CD14-positive monocyte (primary cell): ENCODE measurements around the gene ZNF783. TPM values are rescaled to one million over a fixed set of nuclear protein-coding genes. Genes with fewer than 3 reads are reported as not detected.

Experiments
- DNase-seq, 3 donors: peaks; one replicate each; pipeline ENCODE4 v3.0.0-alpha.2; 2011 to 2022
- H2AFZ ChIP-seq: 2 replicates; pipeline ENCODE4 v1.6.0; 2012; ENCODE audit warnings: mild to moderate bottlenecking, low read depth, low read length, inconsistent platforms; ENCODE audit not compliant: insufficient read depth, poor library complexity, severe bottlenecking
- H3K27ac ChIP-seq, 2 donors: 1 replicate in 1 of 2; 2 replicates in 1 of 2; pipeline ENCODE4 v1.5.1; 2012 to 2013; ENCODE audit warnings: low read length in 2 of 2, control low read depth in 1 of 2, inconsistent platforms in 1 of 2, low read depth in 1 of 2, mild to moderate bottlenecking in 1 of 2
- H3K27me3 ChIP-seq, 2 donors: one replicate each; pipeline versions ENCODE4 v1.6.0 to v1.6.1; 2011 to 2013; ENCODE audit warnings: low read length in 2 of 2; ENCODE audit not compliant: control insufficient read depth in 2 of 2, insufficient read depth in 2 of 2
- H3K36me3 ChIP-seq, 2 donors: replicated peaks in 1 of 2; 1 replicate in 1 of 2; 2 replicates in 1 of 2; pipeline versions ENCODE4 v1.5.1 to v1.6.1; 2012 to 2013; ENCODE audit warnings: low read length in 2 of 2, control low read depth in 1 of 2, inconsistent platforms in 1 of 2, mild to moderate bottlenecking in 1 of 2; ENCODE audit not compliant: insufficient read depth in 2 of 2, control insufficient read depth in 1 of 2
- H3K4me1 ChIP-seq, 2 donors: 1 replicate in 1 of 2; 2 replicates in 1 of 2; pipeline versions ENCODE4 v1.5.1 to v1.6.1; 2012 to 2013; ENCODE audit warnings: low read length in 2 of 2, control low read depth in 1 of 2, inconsistent platforms in 1 of 2, mild to moderate bottlenecking in 1 of 2, moderate library complexity in 1 of 2; ENCODE audit not compliant: insufficient read depth in 2 of 2, control insufficient read depth in 1 of 2
- H3K4me2 ChIP-seq: replicated peaks from 2 replicates; pipeline ENCODE3; 2012; ENCODE audit warnings: low read length, moderate library complexity, mild to moderate bottlenecking; ENCODE audit not compliant: poor library complexity, severe bottlenecking; ENCODE audit errors: extremely low read depth
- H3K4me3 ChIP-seq, 3 experiments: fragments of 200-600 bp in 1 of 3; sonication (generic) in 1 of 3; replicated peaks in 1 of 3; 1 replicate in 2 of 3; 2 replicates in 1 of 3; pipeline ENCODE4 v1.5.1; 2011 to 2013; ENCODE audit warnings: low read length in 3 of 3, mild to moderate bottlenecking in 3 of 3, control low read depth in 2 of 3, low read depth in 2 of 3, inconsistent platforms in 1 of 3, moderate library complexity in 1 of 3
- H3K79me2 ChIP-seq: 2 replicates; pipeline ENCODE4 v1.6.0; 2012; ENCODE audit warnings: mild to moderate bottlenecking, control low read depth, inconsistent platforms, low read length, moderate library complexity; ENCODE audit not compliant: insufficient read depth
- H3K9ac ChIP-seq: 2 replicates; pipeline ENCODE4 v1.6.0; 2017; ENCODE audit warnings: low read length, mild to moderate bottlenecking; ENCODE audit not compliant: insufficient read depth, poor library complexity, severe bottlenecking
- H3K9me3 ChIP-seq, 2 donors: replicated peaks in 1 of 2; 1 replicate in 1 of 2; 2 replicates in 1 of 2; pipeline versions ENCODE4 v1.5.1 to v1.6.1; 2012 to 2013; ENCODE audit warnings: low read length in 2 of 2, control low read depth in 1 of 2; ENCODE audit not compliant: control insufficient read depth in 1 of 2, insufficient read depth in 1 of 2
- H4K20me1 ChIP-seq: 2 replicates; pipeline ENCODE4 v1.6.0; 2012; ENCODE audit warnings: mild to moderate bottlenecking, low read length, control low read depth, moderate library complexity; ENCODE audit not compliant: insufficient read depth
- H3K27ac Mint-ChIP-seq, 7 donors: one replicate each; pipeline ENCODE4 v1.8.0; 2020; ENCODE audit warnings: mild to moderate bottlenecking in 7 of 7, mixed read lengths in 7 of 7, moderate library complexity in 6 of 7, inconsistent platforms in 2 of 7
- H3K27me3 Mint-ChIP-seq, 3 donors: one replicate each; pipeline ENCODE4 v1.8.0; 2021 to 2022; ENCODE audit warnings: low read depth in 3 of 3, mild to moderate bottlenecking in 3 of 3, mixed read lengths in 3 of 3, moderate library complexity in 3 of 3, inconsistent platforms in 1 of 3
- H3K36me3 Mint-ChIP-seq, 2 donors: one replicate each; pipeline ENCODE4 v1.8.0; 2020; ENCODE audit warnings: mixed read lengths in 2 of 2, inconsistent platforms in 1 of 2, mild to moderate bottlenecking in 1 of 2
- H3K4me1 Mint-ChIP-seq: one replicate; pipeline ENCODE4 v1.8.0; 2020; ENCODE audit warnings: mild to moderate bottlenecking, mixed read lengths
- H3K4me3 Mint-ChIP-seq, 2 donors: one replicate each; pipeline ENCODE4 v1.8.0; 2020; ENCODE audit warnings: mild to moderate bottlenecking in 2 of 2, mixed read lengths in 2 of 2, moderate library complexity in 1 of 2
- H3K9me3 Mint-ChIP-seq, 7 donors: one replicate each; pipeline ENCODE4 v1.8.0; 2020 to 2022; ENCODE audit warnings: mixed read lengths in 7 of 7, mild to moderate bottlenecking in 6 of 7, moderate library complexity in 6 of 7, inconsistent platforms in 2 of 7
- CTCF ChIP-seq: fragments of 200-600 bp; IDR thresholded peaks from one replicate; pipeline ENCODE4 v1.8.0; 2022; ENCODE audit warnings: antibody characterized with exemption, mild to moderate bottlenecking
- WGBS: methylation state at CpG from one replicate; pipeline ENCODE4 v1.1.5; 2013; ENCODE audit warnings: missing lambda C conversion rate; ENCODE audit not compliant: insufficient coverage; 5-methylcytosine and 5-hydroxymethylcytosine counted together
- intact Hi-C, 2 donors: fragments of 100-400 bp; cut with micrococcal nuclease; formaldehyde crosslinking; loops; one replicate each; pipeline versions ENCODE4 v1.15.0 to v1.15.1; 2023
- polyA plus RNA-seq, 3 donors: library from polyadenylated mRNA; depleted of rRNA in 1 of 3; unstranded in 2 of 3; stranded (reverse) in 1 of 3; fragments of 300-500 nt in 2 of 3; fragments of >200 nt in 1 of 3; fragmentation: Illumina TruSeq in 2 of 3; gene quantifications; 1 replicate in 2 of 3; 2 replicates in 1 of 3; pipeline ENCODE4 v1.2.3, GENCODE V29; 2012 to 2021

The ZNF783 gene
- polyA plus RNA-seq, 3 donors: 1.2 to 16.7 (median 1.5) TPM

- peaks cover 0 to 8% of the 10 kb centered on the region in 2 donors for H3K36me3 Mint-ChIP-seq
- no peak overlapping the region for H3K4me3 Mint-ChIP-seq
- intact Hi-C loops: no loop called here
- Histone ChIP-seq H3K79me2 (no peaks in the 10 kb centered on the region), H3K4me3 (no peak overlapping the region), H3K4me2 (no peak overlapping the region), H3K9me3 (no peaks in the 10 kb centered on the region), H3K27me3 (peaks cover 0 to 5% of the 10 kb centered on the region in 2 donors), H3K36me3 (no peaks in the 10 kb centered on the region), H3K4me1 (peaks cover 8 to 11% of the 10 kb centered on the region in 2 donors), H3K9ac (no peak overlapping the region), H3K27ac (no peak overlapping the region), H2AFZ (no peak overlapping the region), H4K20me1 (no peaks in the 10 kb centered on the region)
- H3K9me3 Mint-ChIP-seq: peaks cover 0 to 2% (median 0%) of the 10 kb centered on the region in 7 donors
- DNase-seq: no peak
- TF ChIP-seq CTCF: no peak
- peaks cover 10% of the 10 kb centered on the region for H3K4me1 Mint-ChIP-seq
- peaks cover 8 to 15% (median 12%) of the 10 kb centered on the region in 3 donors for H3K27me3 Mint-ChIP-seq
- WGBS: 95% methylated on average over 3 of the region's 4 CpGs
- no peak overlapping the region for H3K27ac Mint-ChIP-seq
These were observed 27.9 kb downstream of the ZNF783 start for GRCh38 chr7:149289856-149290255.

GRCh38 chr7:149291036-149291780, 29.2 kb downstream of the ZNF783 start:
- no peak for TF ChIP-seq CTCF
- H3K79me2 ChIP-seq: no peaks in the 10 kb centered on the region
- H3K4me2 ChIP-seq: no peak overlapping the region
- no peak for DNase-seq
- H4K20me1 ChIP-seq: no peaks in the 10 kb centered on the region
- H3K27ac ChIP-seq: no peak overlapping the region
- no peaks in the 10 kb centered on the region for H3K27me3 ChIP-seq
- H3K36me3 ChIP-seq: no peaks in the 10 kb centered on the region
- peaks cover 1 to 5% (median 2%) of the 10 kb centered on the region in 3 donors for H3K27me3 Mint-ChIP-seq
- no peak overlapping the region for H3K4me3 Mint-ChIP-seq
- peaks cover 2% of the 10 kb centered on the region for H3K4me1 Mint-ChIP-seq
- no peaks in the 10 kb centered on the region for H3K9me3 ChIP-seq
- H3K9me3 Mint-ChIP-seq: no peaks in the 10 kb centered on the region
- H3K27ac Mint-ChIP-seq: peak overlapping the region in 1 of 7 donors; percentile 31
- H3K4me1 ChIP-seq: no peaks in the 10 kb centered on the region
- no peak overlapping the region for H2AFZ ChIP-seq
- H3K9ac ChIP-seq: peak overlapping the region; percentile 27
- no peak overlapping the region for H3K4me3 ChIP-seq
- H3K36me3 Mint-ChIP-seq: peaks cover 0 to 6% of the 10 kb centered on the region in 2 donors
- WGBS: 76% methylated on average over 12 of the region's 13 CpGs
- intact Hi-C loops: no loop called here
